Measurements from ENCODE around the gene RMC1.
"Not testable (repeated sequence)": the region's sequence is repeated elsewhere in the genome, so short reads cannot be mapped to it uniquely, and the experiment has no call there.

Gene RMC1

GRCh38 chr18:23532848-23533247 is 29.5 kb downstream of the RMC1 start:
- no peak for DNase-seq (ENCODE audit: low spot score)

- DNase-seq (ENCODE audit: low spot score), result no peak
These were observed 31.0 kb downstream of the RMC1 start for GRCh38 chr18:23534276-23534675.

- DNase-seq (ENCODE audit: low spot score), result no peak
These were observed 32.9 kb downstream of the RMC1 start for GRCh38 chr18:23536204-23536603.

- DNase-seq (ENCODE audit: low spot score), result no peak
These were observed 34.0 kb downstream of the RMC1 start for GRCh38 chr18:23537274-23537673.

GRCh38 chr18:23538001-23538400 is 34.7 kb downstream of the RMC1 start:
- no peak for DNase-seq (ENCODE audit: low spot score)

GRCh38 chr18:23538870-23539269 is 35.6 kb downstream of the RMC1 start:
- DNase-seq (ENCODE audit: low spot score), result no peak

GRCh38 chr18:23539296-23539695 is 36.0 kb downstream of the RMC1 start:
- DNase-seq (ENCODE audit: low spot score), result no peak

- DNase-seq (ENCODE audit: low spot score), result no peak
These were observed 36.7 kb downstream of the RMC1 start for GRCh38 chr18:23539911-23540525.

- no peak for DNase-seq (ENCODE audit: low spot score)
These were observed 37.6 kb downstream of the RMC1 start for GRCh38 chr18:23540867-23541266.

GRCh38 chr18:23541349-23542093 is 38.2 kb downstream of the RMC1 start:
- DNase-seq (ENCODE audit: low spot score), result no peak

GRCh38 chr18:23542461-23542860 is 39.1 kb downstream of the RMC1 start:
- no peak for DNase-seq (ENCODE audit: low spot score)

GRCh38 chr18:23545247-23545789 is 42.0 kb downstream of the RMC1 start:
- DNase-seq (ENCODE audit: low spot score), result no peak

- DNase-seq (ENCODE audit: low spot score), result no peak
These were observed 44.0 kb downstream of the RMC1 start for GRCh38 chr18:23547306-23547705.

- no peak for DNase-seq (ENCODE audit: low spot score)
These were observed 44.5 kb downstream of the RMC1 start for GRCh38 chr18:23547846-23548245.

GRCh38 chr18:23548275-23548674 is 45.0 kb downstream of the RMC1 start:
- DNase-seq (ENCODE audit: low spot score), result no peak

- DNase-seq (ENCODE audit: low spot score), result no peak
These were observed 45.4 kb downstream of the RMC1 start for GRCh38 chr18:23548719-23549118.

- no peak for DNase-seq (ENCODE audit: low spot score)
These were observed 47.6 kb downstream of the RMC1 start for GRCh38 chr18:23550898-23551297.

GRCh38 chr18:23551978-23552377 is 48.7 kb downstream of the RMC1 start:
- DNase-seq (ENCODE audit: low spot score), result no peak

- no peak for DNase-seq (ENCODE audit: low spot score)
These were observed 49.2 kb downstream of the RMC1 start for GRCh38 chr18:23552505-23552904.

GRCh38 chr18:23553887-23554286 is 50.6 kb downstream of the RMC1 start:
- DNase-seq (ENCODE audit: low spot score), result no peak

- no peak for DNase-seq (ENCODE audit: low spot score)
These were observed 53.0 kb downstream of the RMC1 start for GRCh38 chr18:23556145-23556780.

GRCh38 chr18:23557511-23557910 is 54.2 kb downstream of the RMC1 start:
- DNase-seq (ENCODE audit: low spot score), result not testable (repeated sequence)

GRCh38 chr18:23560186-23560585 is 56.9 kb downstream of the RMC1 start:
- DNase-seq (ENCODE audit: low spot score), result no peak

Data from left forelimb (tissue), 1 donor.